ENCODE measurements around the gene OR12D1.
"Not testable (repeated sequence)": the region's sequence is repeated elsewhere in the genome, so short reads cannot be mapped to it uniquely, and the experiment has no call there.

OR12D1 gene

GRCh38 chr6:29414588-29414987 lies at the start of gene OR12D1:
Gene OR12D1, plus strand, starts transcription at chr6:29414928.
- FAIRE-seq (no peak), DNase-seq (ENCODE audit: low spot score) (no peak)

GRCh38 chr6:29368765-29369164 lies 46.0 kb upstream of the OR12D1 start, which contains the start of gene OR5V1:
Gene OR5V1, minus strand, starts transcription at chr6:29368865. Its CDS starts 12,670 bp downstream, at chr6:29356195.
- DNase-seq (ENCODE audit: low spot score) = no peak
- FAIRE-seq = no peak

GRCh38 chr6:29375191-29375590 lies 39.5 kb upstream of the OR12D1 start, which contains the start of gene OR12D3:
Gene OR12D3, minus strand, starts transcription at chr6:29375291. Its CDS starts 4 bp downstream, at chr6:29375287.
- DNase-seq (ENCODE audit: low spot score) (no peak), FAIRE-seq (no peak)

GRCh38 chr6:29376003-29376402 lies 38.7 kb upstream of the OR12D1 start:
- FAIRE-seq = no peak
- DNase-seq (ENCODE audit: low spot score) = no peak

GRCh38 chr6:29388533-29388932 lies 26.2 kb upstream of the OR12D1 start:
- FAIRE-seq (no peak), DNase-seq (ENCODE audit: low spot score) (no peak)

DNA sequence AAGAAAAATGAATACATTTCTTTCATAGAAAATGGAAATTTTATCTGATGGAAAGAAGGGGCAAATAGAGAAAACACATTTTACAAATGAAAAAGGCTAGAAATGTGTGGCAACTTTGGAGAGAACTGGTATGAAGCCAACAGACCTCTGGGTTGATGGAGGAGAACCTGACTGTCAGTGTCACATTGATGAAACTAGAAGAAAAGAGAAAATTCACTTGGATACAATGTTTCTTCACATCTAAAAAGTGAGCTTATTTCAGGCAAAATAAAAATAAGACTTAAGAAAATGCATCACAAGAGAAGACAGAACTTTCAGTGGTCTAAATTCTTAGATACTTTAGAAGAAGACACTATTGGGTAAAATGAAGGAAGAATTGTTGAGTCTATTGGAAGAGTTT lies 19.4 kb upstream of the OR12D1 start, which contains the start of gene OR12D2:
Gene OR12D2, plus strand, starts transcription at position 301 of the 400 bp plus-strand sequence. CDS start 1,069 bp downstream, outside the sequence.
- no peak for FAIRE-seq
- no peak for DNase-seq (ENCODE audit: low spot score)

DNA sequence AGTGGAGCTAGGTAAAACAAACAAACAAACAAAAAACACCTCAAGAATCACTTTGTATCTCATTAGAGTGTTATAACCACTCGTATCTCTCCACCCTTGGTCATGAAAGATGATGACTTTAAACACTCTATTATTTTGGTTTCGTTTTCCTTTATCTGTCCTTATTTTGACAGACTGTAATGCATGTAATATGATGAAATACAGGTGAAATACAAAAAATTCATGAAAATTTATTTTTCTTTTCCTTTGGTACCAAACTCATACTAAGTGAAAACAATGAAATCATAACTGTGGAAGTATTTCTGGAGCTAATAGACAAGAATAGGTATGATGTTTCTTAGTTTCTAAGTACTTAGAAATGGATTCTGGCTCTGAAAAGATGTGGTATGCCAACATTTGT lies 15.2 kb upstream of the OR12D1 start:
- FAIRE-seq (no peak), DNase-seq (ENCODE audit: low spot score) (no peak)

- FAIRE-seq = no peak
- no peak for DNase-seq (ENCODE audit: low spot score)
Measured at GRCh38 chr6:29403801-29404200, 10.9 kb upstream of the OR12D1 start.

- no peak for DNase-seq (ENCODE audit: low spot score)
Measured at GRCh38 chr6:29419516-29419915, 4.8 kb downstream of the OR12D1 start.

GRCh38 chr6:29424168-29424567 lies 9.4 kb downstream of the OR12D1 start:
- FAIRE-seq (no peak), DNase-seq (ENCODE audit: low spot score) (no peak)

More at GRCh38 chr6:29419516-29419915, 4.8 kb downstream of the OR12D1 start:
- no peak for FAIRE-seq

- FAIRE-seq (no peak), DNase-seq (ENCODE audit: low spot score) (no peak)
Measured at GRCh38 chr6:29424575-29424974, 9.8 kb downstream of the OR12D1 start.

DNA sequence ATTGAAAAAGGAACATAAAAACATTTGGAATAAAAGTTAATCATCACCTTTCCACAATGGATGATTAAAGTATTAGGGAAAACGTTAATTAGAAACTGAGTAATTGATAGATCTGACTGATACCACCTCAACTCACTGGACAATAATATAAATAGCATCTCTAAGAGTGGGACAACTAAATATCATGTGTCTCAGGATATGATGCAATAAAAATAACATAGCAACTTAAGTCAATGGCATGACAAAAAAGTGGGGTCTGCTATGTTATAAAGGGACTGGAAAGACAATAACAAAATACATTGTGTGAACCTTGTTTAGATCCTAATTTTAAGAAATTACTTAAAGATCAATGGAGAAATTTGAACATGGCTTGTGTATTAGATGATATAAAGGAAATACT lies 10.3 kb downstream of the OR12D1 start:
- FAIRE-seq = no peak
- no peak for DNase-seq (ENCODE audit: low spot score)

- DNase-seq (ENCODE audit: low spot score) (no peak), FAIRE-seq (no peak)
Measured at GRCh38 chr6:29426654-29427053, 11.9 kb downstream of the OR12D1 start.

DNA sequence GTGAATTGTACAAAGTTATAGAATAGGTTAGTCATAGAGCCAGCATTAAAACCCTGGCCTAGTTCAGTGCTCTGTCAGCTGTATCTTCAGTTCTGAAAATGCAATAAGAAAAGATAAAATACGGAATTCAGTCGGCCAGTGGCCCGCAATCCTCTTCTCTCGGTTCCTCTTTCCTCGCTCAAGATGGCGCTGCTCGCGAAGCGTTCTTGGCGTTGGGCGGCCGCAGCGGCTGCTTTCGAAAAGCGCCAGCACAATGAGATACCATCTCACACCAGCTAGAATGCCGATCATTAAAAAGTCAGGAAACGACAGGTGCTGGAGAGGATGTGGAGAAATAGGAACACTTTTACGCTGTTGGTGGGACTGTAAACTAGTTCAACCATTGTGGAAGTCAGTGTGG lies 22.0 kb downstream of the OR12D1 start:
- not testable (repeated sequence) for FAIRE-seq; DNase-seq (ENCODE audit: low spot score)

- no peak for FAIRE-seq
- DNase-seq (ENCODE audit: low spot score) = no peak
Measured at GRCh38 chr6:29439006-29439405, 24.3 kb downstream of the OR12D1 start, which contains the start of gene OR10C1. Gene OR10C1, plus strand, starts transcription at chr6:29439306. Its CDS starts 710 bp downstream, at chr6:29440016.

- DNase-seq (ENCODE audit: low spot score) (no peak), FAIRE-seq (no peak)
Measured at GRCh38 chr6:29442719-29443118, 28.0 kb downstream of the OR12D1 start.

DNA sequence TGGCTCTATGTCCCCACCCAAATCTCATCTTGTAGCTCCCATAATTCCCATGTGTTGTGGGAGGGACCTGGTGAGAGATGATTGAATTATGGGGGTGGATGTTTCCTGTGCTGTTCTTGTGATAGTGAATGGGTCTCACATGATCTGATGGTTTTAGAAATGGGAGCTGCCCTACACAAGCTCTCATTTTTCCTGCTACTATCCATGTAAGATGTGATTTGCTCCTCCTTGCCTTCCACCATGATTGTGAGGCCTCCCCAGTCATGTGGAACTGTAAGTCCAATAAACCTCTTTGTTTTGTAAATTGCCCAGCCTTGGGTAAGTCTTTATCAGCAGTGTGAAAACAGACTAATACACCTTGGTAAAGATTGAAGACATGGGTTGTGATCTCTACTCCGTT lies 29.3 kb downstream of the OR12D1 start:
- DNase-seq (ENCODE audit: low spot score); FAIRE-seq: not testable (repeated sequence)

DNA sequence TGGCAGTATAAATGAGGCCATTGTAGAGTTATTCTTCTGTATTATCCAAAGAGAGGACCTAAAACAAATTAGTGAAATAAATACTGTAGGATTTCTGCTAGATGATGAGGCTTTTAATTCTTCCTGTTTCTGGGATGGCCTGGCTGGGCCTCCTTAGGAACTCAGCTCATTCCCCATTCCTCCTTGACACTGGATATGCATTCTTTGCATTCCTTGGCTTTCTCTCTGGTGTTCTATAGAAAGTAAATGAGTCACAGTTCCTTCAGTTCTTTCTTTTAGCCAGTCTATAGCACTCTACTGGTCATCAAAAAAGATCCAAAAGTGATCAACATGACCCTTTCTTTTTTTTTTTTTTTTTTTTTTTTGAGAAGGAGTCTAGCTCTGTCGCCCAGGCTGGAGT lies 32.9 kb downstream of the OR12D1 start:
- DNase-seq (ENCODE audit: low spot score) (peak; percentile 45), FAIRE-seq (no peak)

- FAIRE-seq (no peak), DNase-seq (ENCODE audit: low spot score) (no peak)
Measured at GRCh38 chr6:29451471-29452193, 36.9 kb downstream of the OR12D1 start.

- DNase-seq (ENCODE audit: low spot score) (no peak), FAIRE-seq (no peak)
Measured at GRCh38 chr6:29456971-29457370, 42.2 kb downstream of the OR12D1 start, which contains the start of the genes OR11A1 and OR2H1. Gene OR11A1, minus strand, starts transcription at chr6:29457071. Its CDS starts 29,430 bp downstream, at chr6:29427641. Gene OR2H1, plus strand, starts transcription at chr6:29457155. Its CDS starts 4,615 bp downstream, at chr6:29461770.

- no peak for DNase-seq (ENCODE audit: low spot score)
- no peak for FAIRE-seq
Measured at GRCh38 chr6:29461021-29461814, 46.5 kb downstream of the OR12D1 start.

- no peak for DNase-seq (ENCODE audit: low spot score)
- FAIRE-seq = no peak
Measured at GRCh38 chr6:29462022-29462421, 47.3 kb downstream of the OR12D1 start.
